GM19324 (cell line): ENCODE results near the gene P2RX7.
A peak's percentile ranks its signal among the peaks of the same experiment; 100 is the strongest.
"Not testable (repeated sequence)": the region's sequence is repeated elsewhere in the genome, so short reads cannot be mapped to it uniquely, and the experiment has no call there.

ENCODE experiments used
- ATAC-seq: cut with Tn5 transposase; IDR thresholded peaks from one replicate; pipeline ENCODE4 v1.9.1; 2021; ENCODE audit warnings: mild to moderate bottlenecking, moderate library complexity; ENCODE audit not compliant: unreplicated experiment, low FRiP score

Gene P2RX7

GRCh38 chr12:121226399-121226798 lies 93.7 kb downstream of the P2RX7 start:
- no peak for ATAC-seq

GRCh38 chr12:121226871-121227270 lies 94.2 kb downstream of the P2RX7 start:
- ATAC-seq, result peak; percentile 5

GRCh38 chr12:121227294-121227693 lies 94.6 kb downstream of the P2RX7 start:
- ATAC-seq, result peak; percentile 81

GRCh38 chr12:121228919-121229665 lies 96.4 kb downstream of the P2RX7 start:
- no peak for ATAC-seq

- ATAC-seq, result not testable (repeated sequence)
These were observed 97.3 kb downstream of the P2RX7 start for GRCh38 chr12:121229826-121230537.

GRCh38 chr12:121230538-121230907 lies 97.8 kb downstream of the P2RX7 start:
- ATAC-seq, result no peak

GRCh38 chr12:121232163-121232562 lies 99.5 kb downstream of the P2RX7 start:
- ATAC-seq, result no peak

- no peak for ATAC-seq
These were observed 100.4 kb downstream of the P2RX7 start for GRCh38 chr12:121232977-121233627.

GRCh38 chr12:121233628-121234020 lies 100.9 kb downstream of the P2RX7 start:
- ATAC-seq, result no peak

- no peak for ATAC-seq
These were observed 104.1 kb downstream of the P2RX7 start for GRCh38 chr12:121236776-121237175.

GRCh38 chr12:121237415-121237814 lies 104.7 kb downstream of the P2RX7 start:
- ATAC-seq, result no peak
